Breast epithelium (tissue), 4 donors: ENCODE measurements around the gene PALLD. TPM values are rescaled to one million over a fixed set of nuclear protein-coding genes. Genes with fewer than 3 reads are reported as not detected.

Source experiments
- DNase-seq, 2 donors: peaks; one replicate each; pipeline ENCODE4 v3.0.0-alpha.2; 2019; ENCODE audit warnings: low spot score in 2 of 2
- H3K27ac ChIP-seq, 2 donors: fragments of 200-600 bp; sonication (generic) in 1 of 2; one replicate each; pipeline ENCODE4 v1.5.1; 2016 to 2019; ENCODE audit warnings: mild to moderate bottlenecking in 1 of 2
- H3K27me3 ChIP-seq, 2 donors: fragments of 200-600 bp; sonication (generic) in 1 of 2; one replicate each; pipeline versions ENCODE4 v1.5.1 to v1.6.0; 2017 to 2019; ENCODE audit warnings: control low read depth in 1 of 2, mild to moderate bottlenecking in 1 of 2
- H3K36me3 ChIP-seq: fragments of 200-600 bp; one replicate; pipeline ENCODE4 v1.5.1; 2019
- H3K4me1 ChIP-seq, 2 donors: fragments of 200-600 bp; sonication (generic); one replicate each; pipeline ENCODE4 v1.5.1; 2016 to 2019; ENCODE audit warnings: control low read depth in 1 of 2
- H3K4me3 ChIP-seq, 3 donors: fragments of 200-600 bp; sonication (generic); 1 replicate in 2 of 3; 2 replicates in 1 of 3; pipeline ENCODE4 v1.5.1; 2016 to 2019; ENCODE audit warnings: mild to moderate bottlenecking in 3 of 3, moderate library complexity in 2 of 3
- H3K9me3 ChIP-seq, 2 donors: fragments of 200-600 bp; sonication (generic) in 1 of 2; one replicate each; pipeline ENCODE4 v1.5.1; 2016 to 2019; ENCODE audit warnings: control low read depth in 1 of 2
- POLR2A ChIP-seq: fragments of 450-650 bp; IDR thresholded peaks from one replicate; pipeline ENCODE4 v1.6.1; 2016; ENCODE audit warnings: antibody characterized with exemption, mild to moderate bottlenecking, moderate library complexity
- POLR2AphosphoS5 ChIP-seq, 3 donors: sonication (generic); formaldehyde crosslinking; IDR thresholded peaks; one replicate each; pipeline ENCODE4 v1.6.1; 2017; ENCODE audit warnings: antibody characterized with exemption in 3 of 3
- intact Hi-C: fragments of 100-400 bp; cut with DNase I; formaldehyde crosslinking; loops from one replicate; pipeline ENCODE4 v1.15.1; 2023; ENCODE audit warnings: low total_unique reads
- total RNA-seq, 3 donors: library from RNA; depleted of rRNA; stranded (reverse); fragments of >200 nt; gene quantifications; one replicate each; pipeline ENCODE4 v1.1.0, GENCODE V29; 2016
- TF ChIP-seq, protein P1 (sequence below), 3 donors: fragments of 450-650 bp; IDR thresholded peaks; one replicate each; pipeline ENCODE4 v1.5.1; 2016 to 2017; ENCODE audit warnings: antibody characterized with exemption in 3 of 3, mild to moderate bottlenecking in 3 of 3, moderate library complexity in 3 of 3

Gene PALLD
- total RNA-seq, 3 donors from 2014 or later: 96.0 to 186 (median 174) TPM

DNA sequence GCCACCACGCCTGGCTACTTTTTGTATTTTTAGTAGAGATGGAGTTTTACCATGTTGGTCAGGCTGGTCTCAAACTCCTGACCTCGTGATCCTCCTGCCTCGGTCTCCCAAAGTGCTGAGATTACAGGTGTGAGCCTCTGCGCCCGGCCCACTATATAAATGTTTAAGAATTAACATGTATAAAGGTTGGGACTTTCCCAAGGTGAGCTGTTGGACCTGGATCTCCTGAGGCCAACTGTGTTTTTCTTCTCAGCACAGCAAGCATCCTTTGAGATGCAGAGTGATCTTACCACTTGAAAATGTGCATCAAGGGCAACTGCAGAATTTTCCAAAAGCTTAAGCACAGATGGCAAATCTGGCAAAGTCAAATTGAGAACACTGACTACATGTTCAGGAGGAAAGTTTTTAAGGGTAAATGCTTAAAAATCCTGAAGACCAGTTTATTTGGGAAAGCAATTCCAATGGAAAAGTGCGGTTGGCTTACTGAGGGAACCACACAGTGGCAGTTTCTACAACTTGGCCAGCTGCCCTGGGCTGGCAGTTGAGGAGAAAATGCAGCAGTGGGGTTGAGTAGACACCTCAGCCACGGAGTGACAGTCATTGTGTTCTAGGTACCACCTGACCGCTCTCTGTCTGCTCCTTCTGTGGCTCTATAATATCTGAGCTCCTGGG is 344.3 kb downstream of the PALLD start:
- Histone ChIP-seq H3K4me3 (no peak overlapping the region), H3K36me3 (no peaks in the 10 kb centered on the region), H3K9me3 (no peaks in the 10 kb centered on the region), H3K27me3 (no peaks in the 10 kb centered on the region), H3K27ac (peak overlapping the region; percentile 46 to 84), H3K4me1 (peaks cover 0 to 22% of the 10 kb centered on the region in 2 donors)
- intact Hi-C loops: no loop called here
- TF ChIP-seq, protein P1, sequence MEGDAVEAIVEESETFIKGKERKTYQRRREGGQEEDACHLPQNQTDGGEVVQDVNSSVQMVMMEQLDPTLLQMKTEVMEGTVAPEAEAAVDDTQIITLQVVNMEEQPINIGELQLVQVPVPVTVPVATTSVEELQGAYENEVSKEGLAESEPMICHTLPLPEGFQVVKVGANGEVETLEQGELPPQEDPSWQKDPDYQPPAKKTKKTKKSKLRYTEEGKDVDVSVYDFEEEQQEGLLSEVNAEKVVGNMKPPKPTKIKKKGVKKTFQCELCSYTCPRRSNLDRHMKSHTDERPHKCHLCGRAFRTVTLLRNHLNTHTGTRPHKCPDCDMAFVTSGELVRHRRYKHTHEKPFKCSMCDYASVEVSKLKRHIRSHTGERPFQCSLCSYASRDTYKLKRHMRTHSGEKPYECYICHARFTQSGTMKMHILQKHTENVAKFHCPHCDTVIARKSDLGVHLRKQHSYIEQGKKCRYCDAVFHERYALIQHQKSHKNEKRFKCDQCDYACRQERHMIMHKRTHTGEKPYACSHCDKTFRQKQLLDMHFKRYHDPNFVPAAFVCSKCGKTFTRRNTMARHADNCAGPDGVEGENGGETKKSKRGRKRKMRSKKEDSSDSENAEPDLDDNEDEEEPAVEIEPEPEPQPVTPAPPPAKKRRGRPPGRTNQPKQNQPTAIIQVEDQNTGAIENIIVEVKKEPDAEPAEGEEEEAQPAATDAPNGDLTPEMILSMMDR (IDR thresholded peaks at IDR 0.05): no peak
- TF ChIP-seq POLR2AphosphoS5 (IDR thresholded peaks at IDR 0.05) (no peak), POLR2A (no peak)
- DNase-seq: no peak

DNA sequence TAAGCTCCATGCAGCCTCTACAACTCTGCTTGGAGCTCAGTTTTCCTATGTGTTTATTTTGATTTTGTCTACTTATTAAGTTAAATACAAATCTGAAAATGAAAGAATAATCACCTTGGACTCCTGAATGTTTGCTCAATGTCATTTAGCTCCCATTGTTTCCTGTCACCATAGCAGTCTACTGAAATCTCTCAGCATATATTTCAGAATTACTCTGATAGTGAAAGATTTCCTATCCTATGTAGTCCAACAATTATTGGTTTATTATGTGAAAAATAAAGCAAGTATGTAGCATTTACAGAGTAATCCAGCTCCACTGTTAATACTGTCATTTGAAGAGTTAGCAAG is 344.8 kb downstream of the PALLD start:
- H3K27me3 ChIP-seq: no peaks in the 10 kb centered on the region
- peaks cover 0 to 26% of the 10 kb centered on the region in 2 donors for H3K4me1 ChIP-seq
- H3K9me3 ChIP-seq: no peaks in the 10 kb centered on the region
- intact Hi-C loops: no loop called here
- DNase-seq: no peak
- H3K36me3 ChIP-seq: no peaks in the 10 kb centered on the region
- TF ChIP-seq POLR2AphosphoS5 (IDR thresholded peaks at IDR 0.05) (no peak), POLR2A (no peak)
- TF ChIP-seq, protein P1 (IDR thresholded peaks at IDR 0.05): no peak
- H3K4me3 ChIP-seq: no peak overlapping the region
- H3K27ac ChIP-seq: peak overlapping the region; percentile 46 to 84

DNA sequence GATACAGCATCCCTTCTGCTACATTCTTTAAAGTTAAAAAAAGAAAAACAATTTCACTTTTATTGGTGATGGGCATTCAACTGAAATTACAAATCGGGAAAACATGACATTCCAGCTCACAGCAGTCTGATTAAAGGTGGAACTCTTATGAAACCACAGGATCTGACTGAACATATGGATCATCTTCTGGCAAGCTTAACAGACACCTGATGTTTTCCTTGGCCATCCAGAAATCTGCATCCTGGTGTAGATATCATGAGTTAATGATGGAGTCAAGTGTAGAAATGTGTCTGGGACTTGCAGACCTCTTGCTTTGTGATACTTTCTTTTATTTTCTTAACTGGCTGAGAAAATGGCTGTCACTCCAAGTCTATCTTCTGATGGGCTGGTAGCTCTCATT is 345.3 kb downstream of the PALLD start:
- Histone ChIP-seq H3K9me3 (no peaks in the 10 kb centered on the region), H3K4me3 (no peak overlapping the region), H3K27ac (peak overlapping the region; percentile 46 to 84), H3K36me3 (no peaks in the 10 kb centered on the region), H3K4me1 (peaks cover 0 to 26% of the 10 kb centered on the region in 2 donors), H3K27me3 (no peaks in the 10 kb centered on the region)
- no peak for TF ChIP-seq POLR2AphosphoS5 (IDR thresholded peaks at IDR 0.05)
- TF ChIP-seq POLR2A: no peak
- TF ChIP-seq, protein P1 (IDR thresholded peaks at IDR 0.05): no peak
- intact Hi-C loops: no loop called here
- DNase-seq: no peak

DNA sequence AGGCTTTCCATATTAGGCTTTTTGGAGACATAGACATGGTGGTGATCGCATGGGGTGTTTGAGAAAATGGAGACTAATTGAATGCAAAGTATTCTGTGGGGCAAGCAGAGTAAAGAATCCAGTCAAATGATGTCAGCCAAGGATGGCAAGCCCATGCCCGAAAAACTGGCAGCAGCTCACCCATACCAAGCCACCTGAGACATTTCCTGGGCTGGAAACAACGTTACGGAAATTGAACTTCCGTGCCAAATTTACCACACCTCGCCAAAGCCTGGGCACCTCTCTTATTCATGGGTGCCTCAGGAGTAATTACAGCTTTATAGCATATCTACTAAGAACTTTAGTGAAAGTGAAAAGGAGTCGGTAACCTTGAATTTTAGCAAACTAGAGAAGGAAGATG is 346.8 kb downstream of the PALLD start:
- DNase-seq: peak in 1 of 2 donors; percentile 75
- Histone ChIP-seq H3K36me3 (no peaks in the 10 kb centered on the region), H3K9me3 (no peaks in the 10 kb centered on the region), H3K4me3 (no peak overlapping the region), H3K27me3 (no peaks in the 10 kb centered on the region), H3K27ac (peak overlapping the region; percentile 84 to 85), H3K4me1 (peaks cover 1 to 28% of the 10 kb centered on the region in 2 donors)
- intact Hi-C loops: no loop called here
- TF ChIP-seq, protein P1 (IDR thresholded peaks at IDR 0.05): no peak
- TF ChIP-seq POLR2AphosphoS5 (IDR thresholded peaks at IDR 0.05) (peak in 1 of 3 donors; percentile 24), POLR2A (no peak)

DNA sequence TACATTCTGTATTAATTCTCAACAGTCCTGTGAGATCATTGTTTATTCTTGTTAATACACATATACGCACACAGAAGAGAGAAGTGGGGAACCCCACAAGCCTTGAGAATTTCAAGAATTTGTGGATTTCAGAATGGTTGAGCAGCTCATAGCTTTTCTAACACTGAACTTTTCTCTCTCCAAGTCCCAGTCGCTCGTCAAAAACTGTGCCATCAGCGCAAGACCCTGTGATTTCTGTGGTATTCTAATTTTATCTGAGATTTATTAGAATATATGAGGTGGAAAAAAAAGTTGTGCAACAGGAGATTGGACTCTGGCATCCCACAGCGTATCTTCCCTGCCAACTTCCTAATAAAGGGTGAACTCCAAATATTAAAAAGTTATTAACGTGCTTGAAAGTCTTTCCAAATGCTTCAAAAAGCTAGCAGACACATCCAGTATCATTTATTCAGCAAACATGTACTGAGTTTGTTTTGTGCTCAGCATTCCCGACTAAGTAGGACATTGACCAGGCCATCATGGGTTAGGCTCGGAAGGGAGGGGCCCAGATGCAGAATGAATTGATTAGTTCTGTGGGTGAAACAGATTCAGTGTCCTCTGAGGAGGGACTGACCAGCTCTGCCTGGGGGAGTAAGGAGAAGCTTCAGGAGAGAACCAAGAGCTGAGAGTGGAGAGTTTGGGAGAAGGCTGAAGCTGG is 347.6 kb downstream of the PALLD start:
- peak overlapping the region in 2 of 3 donors; percentile 10 to 31 for H3K4me3 ChIP-seq
- H3K9me3 ChIP-seq: no peaks in the 10 kb centered on the region
- TF ChIP-seq POLR2AphosphoS5 (IDR thresholded peaks at IDR 0.05): peak in 2 of 3 donors; percentile 60 to 85
- no peak for TF ChIP-seq POLR2A
- TF ChIP-seq, protein P1 (IDR thresholded peaks at IDR 0.05): no peak
- H3K4me1 ChIP-seq: peaks cover 6 to 35% of the 10 kb centered on the region in 2 donors
- intact Hi-C loops: no loop called here
- H3K36me3 ChIP-seq: no peaks in the 10 kb centered on the region
- H3K27me3 ChIP-seq: no peaks in the 10 kb centered on the region
- H3K27ac ChIP-seq: peak overlapping the region; percentile 84 to 85
- DNase-seq: no peak
